ENCODE measurements around the gene SDK1. TPM values are rescaled to one million over a fixed set of nuclear protein-coding genes. Genes with fewer than 3 reads are reported as not detected.

SDK1 gene
- total RNA-seq, 4 donors from 2014 or later: 3.7 to 80.9 (median 13.1) TPM

GRCh38 chr7:4281231-4281993 lies 980.4 kb downstream of the SDK1 start:
- Histone ChIP-seq H3K4me1 (no peaks in the 10 kb centered on the region), H3K4me3 (no peak overlapping the region), H3K27ac (no peak overlapping the region), H3K27me3 (no peaks in the 10 kb centered on the region), H3K36me3 (no peaks in the 10 kb centered on the region), H3K9me3 (no peaks in the 10 kb centered on the region)
- no peak for TF ChIP-seq POLR2A (IDR thresholded peaks at IDR 0.05)
- DNase-seq: peak in 1 of 3 donors; percentile 21

- Histone ChIP-seq H3K36me3 (no peaks in the 10 kb centered on the region), H3K4me1 (no peaks in the 10 kb centered on the region), H3K9me3 (no peaks in the 10 kb centered on the region), H3K4me3 (no peak overlapping the region), H3K27me3 (no peaks in the 10 kb centered on the region), H3K27ac (no peak overlapping the region)
- TF ChIP-seq POLR2A (IDR thresholded peaks at IDR 0.05) (no peak), CTCF (IDR thresholded peaks at IDR 0.05) (no peak)
- peak in 1 of 3 donors; percentile 24 for DNase-seq
These were observed 981.6 kb downstream of the SDK1 start for GRCh38 chr7:4282434-4283223.

GRCh38 chr7:4286351-4286750 lies 985.3 kb downstream of the SDK1 start:
- H3K4me1 ChIP-seq: no peaks in the 10 kb centered on the region
- no peaks in the 10 kb centered on the region for H3K27me3 ChIP-seq
- no peak overlapping the region for H3K27ac ChIP-seq
- H3K4me3 ChIP-seq: no peak overlapping the region
- no peaks in the 10 kb centered on the region for H3K36me3 ChIP-seq
- TF ChIP-seq POLR2A (IDR thresholded peaks at IDR 0.05): no peak
- TF ChIP-seq CTCF (IDR thresholded peaks at IDR 0.05): no peak
- no peaks in the 10 kb centered on the region for H3K9me3 ChIP-seq
- peak in 1 of 3 donors; percentile 10 for DNase-seq

- H3K4me1 ChIP-seq: no peaks in the 10 kb centered on the region
- no peaks in the 10 kb centered on the region for H3K36me3 ChIP-seq
- peaks cover 0 to 7% (median 0%) of the 10 kb centered on the region in 4 donors for H3K9me3 ChIP-seq
- H3K27me3 ChIP-seq: no peaks in the 10 kb centered on the region
- H3K4me3 ChIP-seq: no peak overlapping the region
- TF ChIP-seq CTCF (IDR thresholded peaks at IDR 0.05): no peak
- no peak for TF ChIP-seq POLR2A (IDR thresholded peaks at IDR 0.05)
- no peak overlapping the region for H3K27ac ChIP-seq
- DNase-seq: no peak
These were observed 987.8 kb downstream of the SDK1 start for GRCh38 chr7:4288791-4289394.

- Histone ChIP-seq H3K4me1 (no peaks in the 10 kb centered on the region), H3K4me3 (no peak overlapping the region), H3K36me3 (no peaks in the 10 kb centered on the region), H3K27me3 (no peaks in the 10 kb centered on the region), H3K27ac (no peak overlapping the region), H3K9me3 (peaks cover 0 to 7% (median 0%) of the 10 kb centered on the region in 4 donors)
- DNase-seq: no peak
- TF ChIP-seq CTCF (IDR thresholded peaks at IDR 0.05) (no peak), POLR2A (IDR thresholded peaks at IDR 0.05) (no peak)
These were observed 996.3 kb downstream of the SDK1 start for GRCh38 chr7:4297165-4297917.
